Calu3 (cell line): ENCODE data around the gene TNFRSF11A. TPM values are rescaled to one million over a fixed set of nuclear protein-coding genes. Genes with fewer than 3 reads are reported as not detected.
A peak's percentile ranks its signal among the peaks of the same experiment; 100 is the strongest.

Experiments used
- BruUV-seq: library from RNA; stranded (reverse); fragments of 400-500 nt; replicated peaks from 2 replicates; lab custom pipeline; 2021; lab: Mats Ljungman, UMichigan
- CTCF ChIA-PET: fragments of 300-600 bp; sonication (Branson Sonifier 250); formaldehyde crosslinking; loops from one replicate; lab custom pipeline; 2022; ENCODE audit warnings: antibody characterized with exemption; lab: Charles Lee
- DNase-seq: peaks from one replicate; pipeline ENCODE4 v3.0.0; 2022
- H3K27ac Mint-ChIP-seq: one replicate; pipeline ENCODE4 v1.8.0; 2022; ENCODE audit warnings: mixed read lengths; ENCODE audit not compliant: unreplicated experiment
- H3K27me3 Mint-ChIP-seq: one replicate; pipeline ENCODE4 v1.8.0; 2022; ENCODE audit warnings: mixed read lengths; ENCODE audit not compliant: unreplicated experiment
- H3K36me3 Mint-ChIP-seq: one replicate; pipeline ENCODE4 v1.8.0; 2022; ENCODE audit warnings: mild to moderate bottlenecking, moderate library complexity, mixed read lengths; ENCODE audit not compliant: insufficient read depth, unreplicated experiment
- H3K4me1 Mint-ChIP-seq: one replicate; pipeline ENCODE4 v1.8.0; 2022; ENCODE audit warnings: mild to moderate bottlenecking, low read depth, mixed read lengths; ENCODE audit not compliant: unreplicated experiment
- H3K4me3 Mint-ChIP-seq: one replicate; pipeline ENCODE4 v1.8.0; 2022; ENCODE audit warnings: mild to moderate bottlenecking, low read depth, moderate library complexity, mixed read lengths; ENCODE audit not compliant: unreplicated experiment
- H3K9me3 Mint-ChIP-seq: one replicate; pipeline ENCODE4 v1.8.0; 2022; ENCODE audit warnings: low read depth, mixed read lengths; ENCODE audit not compliant: unreplicated experiment
- CTCF ChIP-seq: fragments of 200-600 bp; IDR thresholded peaks from one replicate; pipeline ENCODE4 v1.8.0; 2022; ENCODE audit warnings: antibody characterized with exemption; ENCODE audit not compliant: unreplicated experiment
- intact Hi-C: fragments of 100-400 bp; cut with micrococcal nuclease; formaldehyde crosslinking; loops from one replicate; pipeline ENCODE4 v1.10.0; 2022; ENCODE audit not compliant: unreplicated experiment
- total RNA-seq: library from RNA; stranded (reverse); gene quantifications from 2 replicates; pipeline ENCODE4 v1.2.3, GENCODE V29; 2022

The TNFRSF11A gene
- total RNA-seq, 1 experiment from 2014 or later, result 94.6 TPM

GRCh38 chr18:62388855-62389760 lies 64.0 kb downstream of the TNFRSF11A start:
- TF ChIP-seq CTCF, result no peak
- no peaks in the 10 kb centered on the region for H3K9me3 Mint-ChIP-seq
- H3K36me3 Mint-ChIP-seq, result peaks cover 48% of the 10 kb centered on the region
- DNase-seq, result no peak
- CTCF ChIA-PET, result no interaction called here
- H3K4me3 Mint-ChIP-seq, result no peak overlapping the region
- H3K4me1 Mint-ChIP-seq, result no peaks in the 10 kb centered on the region
- intact Hi-C loops, result no loop called here
- no peak overlapping the region for H3K27ac Mint-ChIP-seq
- BruUV-seq, result no TSS peak
- H3K27me3 Mint-ChIP-seq, result no peaks in the 10 kb centered on the region

GRCh38 chr18:62389761-62390481 lies 64.8 kb downstream of the TNFRSF11A start:
- DNase-seq, result no peak

GRCh38 chr18:62394006-62394763 lies 69.1 kb downstream of the TNFRSF11A start:
- no peak for TF ChIP-seq CTCF
- Mint-ChIP-seq H3K27me3 (no peaks in the 10 kb centered on the region), H3K9me3 (peaks cover 2% of the 10 kb centered on the region), H3K36me3 (peaks cover 16% of the 10 kb centered on the region), H3K4me3 (no peak overlapping the region), H3K4me1 (peaks cover 7% of the 10 kb centered on the region), H3K27ac (peak overlapping the region; percentile 42)
- intact Hi-C loops, result no loop called here
- no peak for DNase-seq
- BruUV-seq, result no TSS peak
- CTCF ChIA-PET, result no interaction called here

More at GRCh38 chr18:62389761-62390481, 64.8 kb downstream of the TNFRSF11A start:
- intact Hi-C loops, result no loop called here
- peak overlapping the region; percentile 10 for H3K27ac Mint-ChIP-seq
- no peak for TF ChIP-seq CTCF
- BruUV-seq, result no TSS peak
- CTCF ChIA-PET, result no interaction called here
- H3K27me3 Mint-ChIP-seq, result no peaks in the 10 kb centered on the region
- H3K36me3 Mint-ChIP-seq, result peaks cover 48% of the 10 kb centered on the region
- no peaks in the 10 kb centered on the region for H3K4me1 Mint-ChIP-seq
- no peak overlapping the region for H3K4me3 Mint-ChIP-seq
- no peaks in the 10 kb centered on the region for H3K9me3 Mint-ChIP-seq

- Mint-ChIP-seq H3K4me3 (no peak overlapping the region), H3K27me3 (no peaks in the 10 kb centered on the region), H3K36me3 (peaks cover 4% of the 10 kb centered on the region), H3K27ac (no peak overlapping the region), H3K4me1 (peaks cover 27% of the 10 kb centered on the region), H3K9me3 (peaks cover 2% of the 10 kb centered on the region)
- no TSS peak for BruUV-seq
- no peak for TF ChIP-seq CTCF
- intact Hi-C loops, result no loop called here
- CTCF ChIA-PET, result no interaction called here
- DNase-seq, result no peak
These were observed 71.3 kb downstream of the TNFRSF11A start for GRCh38 chr18:62396381-62396780.
